Neuronal stem cell (in vitro differentiated cells): ENCODE measurements around the gene PATE1.

Experiments
- DNase-seq: peaks from one replicate; pipeline ENCODE4 v3.0.0-alpha.2; 2013; ENCODE audit warnings: low spot score
- H2AFZ ChIP-seq: one replicate; pipeline ENCODE4 v1.6.1; 2013; ENCODE audit warnings: mild to moderate bottlenecking, low read length, inconsistent platforms
- H2AK5ac ChIP-seq: 2 replicates; pipeline ENCODE4 v1.6.1; 2013; ENCODE audit warnings: low read depth, mild to moderate bottlenecking, inconsistent platforms, low read length, moderate library complexity, mixed read lengths
- H2BK120ac ChIP-seq: 2 replicates; pipeline ENCODE4 v1.6.1; 2013; ENCODE audit warnings: low read depth, mild to moderate bottlenecking, inconsistent platforms, low read length, moderate library complexity, mixed read lengths
- H2BK12ac ChIP-seq: one replicate; pipeline ENCODE4 v1.6.1; 2013; ENCODE audit warnings: low read length, inconsistent platforms
- H2BK15ac ChIP-seq: 2 replicates; pipeline ENCODE4 v1.6.1; 2013; ENCODE audit warnings: mild to moderate bottlenecking, low read length, inconsistent platforms, mixed read lengths
- H2BK5ac ChIP-seq: one replicate; pipeline ENCODE4 v1.6.1; 2013; ENCODE audit warnings: inconsistent platforms, mild to moderate bottlenecking, low read length, moderate library complexity
- H3K14ac ChIP-seq: one replicate; pipeline ENCODE4 v1.6.1; 2013; ENCODE audit warnings: low read length, inconsistent platforms
- H3K18ac ChIP-seq: 2 replicates; pipeline ENCODE4 v1.6.1; 2013; ENCODE audit warnings: low read length, inconsistent platforms
- H3K23ac ChIP-seq: 2 replicates; pipeline ENCODE4 v1.6.1; 2013; ENCODE audit warnings: low read depth, mild to moderate bottlenecking, mixed read lengths, low read length, inconsistent platforms; ENCODE audit not compliant: poor library complexity
- H3K27ac ChIP-seq: replicated peaks from 3 replicates; pipeline ENCODE4 v1.5.1; 2013; ENCODE audit warnings: low read length, inconsistent platforms
- H3K27me3 ChIP-seq, 3 experiments: 2 replicates each; pipeline ENCODE4 v1.6.1; 2013; ENCODE audit warnings: low read length in 3 of 3, mild to moderate bottlenecking in 2 of 3, inconsistent platforms in 1 of 3, low read depth in 1 of 3, mixed read lengths in 1 of 3, moderate library complexity in 1 of 3; ENCODE audit not compliant: control insufficient read depth in 3 of 3, insufficient read depth in 3 of 3
- H3K36me3 ChIP-seq, 2 donors: replicated peaks in 1 of 2; 2 replicates each; pipeline ENCODE4 v1.6.1; 2013; ENCODE audit warnings: low read length in 2 of 2; ENCODE audit not compliant: control insufficient read depth in 2 of 2, insufficient read depth in 2 of 2
- H3K4ac ChIP-seq: 2 replicates; pipeline ENCODE4 v1.6.1; 2013; ENCODE audit warnings: inconsistent platforms, mild to moderate bottlenecking, low read length, moderate library complexity
- H3K4me1 ChIP-seq, 2 donors: 1 replicate in 1 of 2; 2 replicates in 1 of 2; pipeline ENCODE4 v1.6.1; 2013; ENCODE audit warnings: low read length in 2 of 2, low read depth in 1 of 2; ENCODE audit not compliant: control insufficient read depth in 2 of 2, insufficient read depth in 1 of 2
- H3K4me2 ChIP-seq: one replicate; pipeline ENCODE4 v1.6.1; 2013; ENCODE audit warnings: mild to moderate bottlenecking, low read length, inconsistent platforms; ENCODE audit not compliant: insufficient read depth, poor library complexity, severe bottlenecking
- H3K4me3 ChIP-seq, 2 donors: 2 replicates each; pipeline ENCODE4 v1.5.1; 2013; ENCODE audit warnings: low read length in 2 of 2, mild to moderate bottlenecking in 2 of 2, inconsistent platforms in 1 of 2, moderate library complexity in 1 of 2
- H3K79me1 ChIP-seq: one replicate; pipeline ENCODE4 v1.6.1; 2013; ENCODE audit warnings: low read depth, mild to moderate bottlenecking, inconsistent platforms, low read length, moderate library complexity
- H3K9ac ChIP-seq: one replicate; pipeline ENCODE4 v1.6.1; 2013; ENCODE audit warnings: mild to moderate bottlenecking, low read depth, low read length, inconsistent platforms; ENCODE audit not compliant: poor library complexity
- H3K9me3 ChIP-seq, 2 donors: replicated peaks in 1 of 2; 2 replicates each; pipeline versions ENCODE3 to v1.6.1; 2013; ENCODE audit warnings: low read length in 2 of 2, mild to moderate bottlenecking in 2 of 2, inconsistent platforms in 1 of 2, low read depth in 1 of 2, mixed read lengths in 1 of 2, moderate library complexity in 1 of 2; ENCODE audit not compliant: control insufficient read depth in 2 of 2, insufficient read depth in 1 of 2
- H4K8ac ChIP-seq: one replicate; pipeline ENCODE4 v1.6.1; 2013; ENCODE audit warnings: low read depth, mild to moderate bottlenecking, inconsistent platforms, low read length, moderate library complexity
- H4K91ac ChIP-seq: one replicate; pipeline ENCODE4 v1.6.1; 2013; ENCODE audit warnings: low read length, low read depth, mild to moderate bottlenecking, inconsistent platforms; ENCODE audit not compliant: poor library complexity
- WGBS, 2 donors: extraction: QIAGEN DNeasy Blood & Tissue Kit; methylation state at CpG; one replicate each; pipeline ENCODE4 v1.1.7; 2013; ENCODE audit warnings: missing lambda C conversion rate in 2 of 2, mixed read lengths in 1 of 2; ENCODE audit not compliant: insufficient read length in 2 of 2, insufficient replicate concordance in 1 of 2; ENCODE audit errors: extremely low coverage in 2 of 2; 5-methylcytosine and 5-hydroxymethylcytosine counted together

Gene PATE1

DNA sequence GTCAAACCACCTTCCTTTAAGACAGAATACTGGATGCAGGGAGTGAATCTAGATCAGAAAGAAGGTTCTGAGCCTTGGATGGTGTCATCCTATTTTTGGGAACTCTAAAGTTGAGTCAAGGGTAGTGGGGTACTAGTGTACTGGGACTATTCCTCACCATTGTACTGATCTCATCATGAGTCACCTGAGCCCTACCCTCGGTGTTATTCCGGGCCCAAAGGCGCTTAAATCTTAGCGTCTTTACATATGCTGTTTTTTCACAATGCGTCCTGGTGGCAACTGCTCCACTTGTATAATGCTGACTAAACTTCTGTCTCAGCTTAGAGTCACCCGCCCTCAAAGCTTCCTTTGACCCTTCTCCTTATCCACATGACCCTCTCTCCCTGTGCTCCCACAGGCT lies 25.3 kb upstream of the PATE1 start:
- Histone ChIP-seq H3K9ac (no peak overlapping the region), H2BK120ac (no peak overlapping the region), H2BK15ac (no peak overlapping the region), H2AK5ac (no peak overlapping the region), H3K18ac (no peak overlapping the region), H3K23ac (no peak overlapping the region), H4K91ac (no peak overlapping the region), H3K4ac (no peak overlapping the region), H3K4me1 (peaks cover 0 to 3% of the 10 kb centered on the region in 2 donors), H2BK12ac (no peak overlapping the region), H3K9me3 (no peaks in the 10 kb centered on the region), H2AFZ (no peak overlapping the region), H3K79me1 (no peaks in the 10 kb centered on the region), H3K27ac (no peak overlapping the region), H3K36me3 (no peaks in the 10 kb centered on the region), H3K14ac (no peak overlapping the region), H4K8ac (no peak overlapping the region), H3K27me3 (no peaks in the 10 kb centered on the region), H2BK5ac (no peak overlapping the region), H3K4me3 (no peak overlapping the region), H3K4me2 (no peak overlapping the region)
- WGBS, 2 donors = no CpG with 5 or more reads among the region's 6 CpGs
- no peak for DNase-seq

DNA sequence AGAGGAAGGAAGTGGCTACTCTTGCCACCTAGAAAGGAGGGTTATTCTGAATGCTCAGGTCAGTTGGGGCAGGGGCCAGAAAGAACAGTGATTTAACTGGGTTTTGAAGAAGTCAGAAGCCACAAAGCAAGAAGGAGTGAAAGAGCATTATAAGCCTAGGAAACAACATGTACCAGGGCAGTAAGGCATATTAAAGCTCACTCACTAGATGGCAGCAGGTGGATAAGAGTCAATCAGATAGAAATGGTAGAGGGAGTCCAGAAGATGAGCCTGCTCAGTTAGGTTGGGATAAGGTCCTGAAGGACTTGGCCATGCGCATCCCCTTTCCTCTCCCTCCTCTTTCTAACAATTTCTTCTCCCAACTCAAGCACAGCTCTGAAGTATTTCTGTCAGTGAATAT lies 22.0 kb upstream of the PATE1 start:
- no peak overlapping the region for H3K4ac ChIP-seq
- peaks cover 0 to 3% of the 10 kb centered on the region in 2 donors for H3K4me1 ChIP-seq
- no peak overlapping the region for H2AFZ ChIP-seq
- H2AK5ac ChIP-seq = no peak overlapping the region
- H4K91ac ChIP-seq = no peak overlapping the region
- H3K27me3 ChIP-seq = peaks cover 0 to 7% (median 0%) of the 10 kb centered on the region in 3 experiments
- no peak overlapping the region for H3K9ac ChIP-seq
- no peak overlapping the region for H3K14ac ChIP-seq
- H3K4me3 ChIP-seq = no peak overlapping the region
- no CpG with 5 or more reads among the region's 1 CpG for WGBS, 2 donors
- no peak overlapping the region for H3K4me2 ChIP-seq
- no peaks in the 10 kb centered on the region for H3K79me1 ChIP-seq
- no peak overlapping the region for H3K23ac ChIP-seq
- H2BK120ac ChIP-seq = no peak overlapping the region
- no peaks in the 10 kb centered on the region for H3K36me3 ChIP-seq
- no peaks in the 10 kb centered on the region for H3K9me3 ChIP-seq
- no peak overlapping the region for H2BK15ac ChIP-seq
- H3K18ac ChIP-seq = no peak overlapping the region
- no peak overlapping the region for H4K8ac ChIP-seq
- H2BK5ac ChIP-seq = no peak overlapping the region
- H2BK12ac ChIP-seq = no peak overlapping the region
- no peak overlapping the region for H3K27ac ChIP-seq
- no peak for DNase-seq

DNA sequence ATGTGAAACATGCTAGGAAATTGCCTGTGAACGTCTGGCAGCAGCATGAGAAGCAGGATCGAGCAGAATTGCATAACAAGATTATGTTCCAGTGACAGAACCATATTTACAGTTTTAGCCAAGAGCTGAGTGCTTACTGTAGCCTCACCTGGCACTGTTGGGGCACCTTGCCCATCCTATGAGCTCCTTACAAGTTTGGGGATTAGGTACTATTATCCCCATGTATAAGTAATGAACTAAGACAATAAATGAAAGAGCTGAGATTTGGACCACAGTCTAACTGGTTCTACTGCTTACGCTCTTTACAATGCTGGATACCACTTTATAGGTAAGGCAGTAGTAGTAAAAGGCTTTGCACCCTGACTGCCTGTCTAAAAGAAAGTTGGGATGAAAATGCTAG lies 17.1 kb upstream of the PATE1 start:
- H2BK120ac ChIP-seq = no peak overlapping the region
- H4K91ac ChIP-seq = no peak overlapping the region
- H3K4me2 ChIP-seq = no peak overlapping the region
- no peak overlapping the region for H2BK12ac ChIP-seq
- H3K79me1 ChIP-seq = no peaks in the 10 kb centered on the region
- no peak overlapping the region for H3K14ac ChIP-seq
- H3K18ac ChIP-seq = no peak overlapping the region
- no peak overlapping the region for H3K27ac ChIP-seq
- no peak for DNase-seq
- no peak overlapping the region for H3K4me3 ChIP-seq
- no peak overlapping the region for H2BK15ac ChIP-seq
- H3K9me3 ChIP-seq = peaks cover 0 to under 1% of the 10 kb centered on the region in 2 donors
- H3K27me3 ChIP-seq = peaks cover 0 to 23% (median 0%) of the 10 kb centered on the region in 3 experiments
- no peak overlapping the region for H2BK5ac ChIP-seq
- no CpG with 5 or more reads among the region's 3 CpGs for WGBS, 2 donors
- H3K36me3 ChIP-seq = no peaks in the 10 kb centered on the region
- H2AK5ac ChIP-seq = no peak overlapping the region
- no peak overlapping the region for H2AFZ ChIP-seq
- H3K4ac ChIP-seq = no peak overlapping the region
- no peak overlapping the region for H3K23ac ChIP-seq
- no peak overlapping the region for H4K8ac ChIP-seq
- H3K9ac ChIP-seq = no peak overlapping the region
- no peaks in the 10 kb centered on the region for H3K4me1 ChIP-seq

DNA sequence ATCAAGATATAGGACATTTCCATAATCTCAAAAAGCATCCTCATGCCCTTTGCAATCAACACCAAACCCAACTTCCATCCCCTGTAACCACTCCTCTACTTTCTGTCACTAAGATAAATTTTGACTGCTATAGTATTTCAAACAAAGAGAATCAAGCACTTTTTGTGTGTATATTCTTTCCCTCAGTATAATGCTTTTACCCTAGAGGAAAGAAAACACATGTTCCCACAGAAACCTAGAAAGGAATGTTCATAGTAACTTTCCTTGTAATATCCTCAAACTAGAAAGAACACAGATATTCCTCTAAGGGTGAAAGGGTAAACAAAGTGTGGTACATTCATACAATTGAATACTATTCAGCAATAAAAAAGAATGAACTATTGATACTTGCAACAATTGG lies 5.5 kb upstream of the PATE1 start:
- Histone ChIP-seq H2BK120ac (no peak overlapping the region), H2BK12ac (no peak overlapping the region), H3K27me3 (peaks cover 0 to 15% (median 0%) of the 10 kb centered on the region in 3 experiments), H2AFZ (no peak overlapping the region), H3K4me1 (peaks cover 6 to 12% of the 10 kb centered on the region in 2 donors), H3K4ac (no peak overlapping the region), H3K79me1 (no peaks in the 10 kb centered on the region), H3K4me2 (no peak overlapping the region), H4K91ac (no peak overlapping the region), H2BK5ac (no peak overlapping the region), H3K9me3 (peaks cover 0 to 16% of the 10 kb centered on the region in 2 donors), H3K18ac (no peak overlapping the region), H3K9ac (no peak overlapping the region), H3K36me3 (no peaks in the 10 kb centered on the region), H3K23ac (no peak overlapping the region), H3K14ac (no peak overlapping the region), H3K27ac (no peak overlapping the region), H2AK5ac (no peak overlapping the region), H3K4me3 (no peak overlapping the region), H2BK15ac (no peak overlapping the region), H4K8ac (no peak overlapping the region)
- no peak for DNase-seq
